GM18502 (cell line): ENCODE results near the gene CGB8.

Experiments used
- ATAC-seq: cut with Tn5 transposase; IDR thresholded peaks from one replicate; pipeline ENCODE4 v1.9.1; 2021; ENCODE audit warnings: mild to moderate bottlenecking; ENCODE audit not compliant: unreplicated experiment, poor library complexity

CGB8 gene

DNA sequence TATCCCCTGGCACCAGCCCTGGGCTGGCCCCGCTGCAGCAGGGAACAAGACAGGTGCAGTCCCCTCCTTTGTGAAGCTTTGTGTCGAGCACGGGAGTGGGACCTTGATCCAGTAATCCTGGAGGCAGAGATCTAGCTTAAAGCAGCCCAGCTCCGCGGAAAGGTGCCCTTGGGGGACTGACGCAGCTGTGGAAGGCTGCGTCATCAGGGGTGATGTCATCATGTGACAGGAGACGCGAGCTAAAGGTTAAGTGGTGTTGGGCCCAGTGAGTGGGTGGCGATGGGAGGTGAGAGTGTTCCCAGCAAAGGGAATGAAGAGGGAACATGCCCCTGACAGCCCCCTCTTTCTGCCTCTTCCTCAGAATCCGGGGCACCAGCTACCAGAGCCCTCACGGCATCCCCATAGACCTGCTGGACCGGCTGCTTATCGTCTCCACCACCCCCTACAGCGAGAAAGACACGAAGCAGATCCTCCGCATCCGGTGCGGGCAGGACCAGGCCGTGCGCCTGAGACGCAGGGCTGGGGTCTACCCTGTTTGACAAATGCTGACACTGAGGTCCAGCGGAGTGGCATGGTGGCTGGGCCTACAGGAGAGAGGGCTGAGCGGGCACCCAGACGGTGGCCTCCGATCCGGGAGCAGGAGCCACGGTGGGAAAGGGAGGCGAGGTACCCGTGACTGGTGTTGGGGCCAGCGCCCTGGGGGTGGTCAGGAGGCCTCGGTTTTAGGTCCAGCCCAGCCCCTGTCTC is 34.6 kb downstream of the CGB8 start:
- ATAC-seq: no peak

DNA sequence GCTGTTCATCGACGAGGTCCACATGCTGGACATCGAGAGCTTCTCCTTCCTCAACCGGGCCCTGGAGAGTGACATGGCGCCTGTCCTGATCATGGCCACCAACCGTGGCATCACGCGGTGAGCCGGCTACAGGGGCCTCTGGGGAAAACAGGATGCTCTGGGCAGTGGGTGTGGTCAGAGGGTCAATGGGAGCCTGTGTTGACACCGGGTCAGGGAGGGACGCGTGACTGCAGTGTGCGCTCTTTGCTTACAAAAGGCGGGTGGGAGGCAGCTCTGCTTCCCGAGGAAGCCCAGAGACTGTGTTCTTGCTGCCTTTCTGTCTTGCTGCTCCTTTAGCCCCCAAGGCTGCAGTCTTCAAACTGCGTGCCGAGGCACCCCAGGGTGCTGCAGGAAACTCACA is 37.7 kb downstream of the CGB8 start:
- ATAC-seq: no peak

DNA sequence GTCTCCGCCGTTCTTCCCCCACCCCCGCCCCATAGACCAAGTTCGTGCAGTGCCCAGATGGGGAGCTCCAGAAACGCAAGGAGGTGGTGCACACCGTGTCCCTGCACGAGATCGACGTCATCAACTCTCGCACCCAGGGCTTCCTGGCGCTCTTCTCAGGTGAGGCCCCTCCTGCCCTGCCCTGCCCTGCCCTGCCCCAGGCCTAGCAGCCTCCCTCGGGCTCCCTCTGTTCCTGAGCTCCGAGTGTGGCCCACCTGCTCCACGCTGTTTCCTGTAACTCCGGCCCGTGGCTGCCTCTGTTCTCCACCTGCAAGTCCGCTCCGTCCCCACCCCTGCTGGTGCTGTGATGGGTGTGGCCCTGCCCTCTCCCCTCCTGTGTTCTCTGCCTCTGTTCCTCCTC is 38.5 kb downstream of the CGB8 start:
- no peak for ATAC-seq

DNA sequence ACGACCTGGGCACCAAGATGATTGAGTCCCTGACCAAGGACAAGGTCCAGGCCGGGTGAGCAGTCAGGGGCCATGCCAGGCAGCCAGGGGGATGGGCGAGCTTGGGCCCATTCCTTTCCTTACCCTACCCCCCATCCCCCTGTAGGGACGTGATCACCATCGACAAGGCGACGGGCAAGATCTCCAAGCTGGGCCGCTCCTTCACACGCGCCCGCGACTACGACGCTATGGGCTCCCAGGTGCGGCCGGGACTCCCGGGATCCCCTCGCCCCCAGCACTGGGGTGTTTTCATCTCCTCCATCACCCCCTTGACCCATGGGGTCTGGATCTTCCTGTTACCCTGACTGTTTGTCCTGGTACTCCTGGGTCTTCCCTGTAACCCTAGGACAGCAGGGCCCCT is 39.1 kb downstream of the CGB8 start:
- no peak for ATAC-seq

DNA sequence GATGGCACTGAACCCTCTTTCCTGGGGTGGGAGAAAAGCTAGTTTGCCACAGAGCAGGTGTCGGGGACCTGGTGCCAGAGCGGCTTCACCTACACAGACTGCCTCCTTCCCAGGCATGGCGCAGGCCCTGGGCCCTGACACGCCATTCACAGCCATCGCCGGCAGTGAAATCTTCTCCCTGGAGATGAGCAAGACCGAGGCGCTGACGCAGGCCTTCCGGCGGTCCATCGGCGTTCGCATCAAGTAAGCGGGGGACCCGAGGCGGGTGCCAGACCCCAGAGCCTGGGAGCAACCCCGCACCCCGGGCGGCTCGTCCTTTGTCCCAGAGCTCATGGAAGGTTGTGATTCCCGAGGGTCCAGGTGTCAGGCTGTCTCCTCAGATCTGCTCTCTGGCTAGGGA is 42.0 kb downstream of the CGB8 start:
- no peak for ATAC-seq

DNA sequence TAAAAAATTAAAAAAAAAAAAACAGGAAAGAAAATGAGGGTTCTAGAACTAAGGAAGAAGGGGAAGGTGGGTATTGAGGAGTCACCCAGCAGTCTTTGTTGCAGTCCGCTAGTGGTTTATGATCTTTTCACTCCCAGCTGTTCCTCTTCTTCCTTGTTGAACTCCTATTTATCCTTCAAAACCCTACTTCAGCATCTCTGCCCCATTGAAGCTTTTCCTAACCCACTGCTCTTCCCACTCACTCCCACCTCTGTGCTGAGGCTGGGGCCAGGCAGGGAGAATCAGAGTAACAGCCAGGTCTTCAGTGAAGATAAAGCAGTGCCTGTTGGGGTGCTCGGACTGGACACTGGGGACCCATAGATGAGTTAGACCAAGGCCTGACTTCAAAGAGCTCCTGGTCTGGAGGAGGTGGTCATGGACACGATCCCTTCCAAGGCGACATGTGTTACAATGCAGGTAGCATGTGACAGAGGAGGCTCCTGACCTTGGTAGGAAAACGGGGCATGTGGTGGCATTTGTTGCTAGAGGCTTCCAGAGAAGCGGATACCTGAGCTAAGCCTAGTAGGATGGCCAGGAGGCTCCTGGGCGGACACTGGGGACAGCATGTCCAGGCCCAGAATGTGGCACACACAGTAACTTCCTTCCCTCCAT is 43.8 kb downstream of the CGB8 start:
- ATAC-seq: no peak

DNA sequence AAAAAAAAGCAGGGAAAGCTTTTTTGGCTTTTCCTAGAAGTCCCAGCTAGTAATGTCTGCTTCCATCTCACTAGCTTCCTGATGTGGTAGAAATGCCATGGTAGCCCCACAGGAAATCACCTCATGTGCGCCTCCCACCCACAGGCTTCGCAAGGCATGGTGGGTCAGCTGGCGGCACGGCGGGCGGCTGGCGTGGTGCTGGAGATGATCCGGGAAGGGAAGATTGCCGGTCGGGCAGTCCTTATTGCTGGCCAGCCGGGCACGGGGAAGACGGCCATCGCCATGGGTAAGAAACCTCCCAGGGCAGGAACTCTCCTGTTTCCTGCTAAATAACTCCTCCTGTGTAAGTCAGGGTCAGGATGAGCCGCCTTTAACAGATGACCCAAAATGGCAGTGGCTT is 44.8 kb downstream of the CGB8 start:
- no peak for ATAC-seq

DNA sequence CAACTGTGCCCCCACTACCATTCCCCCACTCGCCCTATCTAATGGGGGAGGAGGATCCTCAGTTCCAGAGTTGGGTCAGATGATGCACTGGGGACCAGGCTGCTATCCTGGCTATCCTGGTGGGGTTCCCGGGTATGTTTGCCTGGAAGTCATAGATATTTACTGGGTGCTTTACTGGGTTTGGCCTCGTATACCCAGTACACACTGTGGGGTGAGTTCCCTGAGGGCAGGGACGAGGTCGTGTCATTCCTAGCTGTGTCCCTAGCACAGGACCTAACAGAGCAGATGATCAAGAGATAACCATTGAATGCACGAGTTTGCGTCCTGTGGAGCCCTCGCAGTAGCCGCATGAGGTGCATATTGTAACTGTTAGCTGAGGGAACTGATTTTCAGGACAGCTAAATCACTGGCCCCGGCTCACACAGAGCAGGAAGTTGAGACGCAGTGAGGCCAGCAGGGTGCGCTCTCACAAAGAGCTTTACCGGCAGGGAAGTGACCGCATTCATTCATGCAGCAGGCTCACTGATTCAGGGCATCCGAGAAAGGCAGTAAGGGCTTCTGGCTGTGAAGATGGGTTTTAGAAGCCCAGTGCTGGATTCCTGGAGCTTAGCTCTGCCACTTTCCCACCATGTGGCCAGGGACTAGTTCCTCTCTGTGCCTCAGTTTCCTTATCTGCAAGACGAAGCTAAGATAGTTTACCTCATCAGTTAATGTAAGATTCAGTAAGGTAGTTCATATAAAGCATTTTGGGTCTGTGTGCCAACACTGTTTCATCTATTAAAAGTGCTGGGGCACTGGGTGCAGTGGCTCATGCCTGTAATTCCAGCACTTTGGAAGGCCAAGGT is 49.2 kb downstream of the CGB8 start:
- ATAC-seq: no peak

DNA sequence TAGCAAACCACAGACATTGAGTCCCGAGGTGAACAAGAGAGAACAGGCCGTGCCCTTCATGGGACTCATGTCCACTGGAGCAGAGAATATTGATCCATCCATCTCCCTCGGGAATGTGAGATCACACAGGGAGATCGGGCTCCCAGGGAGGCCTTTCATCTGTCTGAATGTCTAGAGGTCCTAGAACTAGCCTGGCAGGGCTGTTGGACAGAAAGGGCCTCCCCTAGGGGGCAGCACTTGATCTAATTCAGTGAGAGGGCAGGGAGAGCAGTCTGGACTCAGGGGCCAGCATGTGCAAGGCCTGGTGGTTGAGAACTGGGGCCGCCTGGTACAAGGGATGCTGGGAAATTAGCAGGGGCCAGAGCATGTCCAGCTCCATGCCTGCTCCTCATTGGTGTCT is 50.9 kb downstream of the CGB8 start:
- ATAC-seq: no peak
